Spinal cord (tissue), 10 donors: ENCODE results near the gene TMEM151A. TPM values are rescaled to one million over a fixed set of nuclear protein-coding genes. Genes with fewer than 3 reads are reported as not detected.

Experiments
- DNase-seq, 6 donors: peaks; one replicate each; pipeline versions ENCODE4 v3.0.0 to v3.0.0-alpha.2; 2013 to 2015; ENCODE audit warnings: low spot score in 6 of 6, low read depth in 4 of 6
- H3K27ac ChIP-seq: one replicate; pipeline ENCODE4 v1.5.1; 2013; ENCODE audit warnings: low read depth, low read length, control low read depth
- H3K27me3 ChIP-seq: one replicate; pipeline ENCODE4 v1.6.1; 2013; ENCODE audit warnings: low read length; ENCODE audit not compliant: control insufficient read depth, insufficient read depth
- H3K36me3 ChIP-seq: one replicate; pipeline ENCODE4 v1.6.1; 2013; ENCODE audit warnings: low read length; ENCODE audit not compliant: control insufficient read depth, insufficient read depth
- H3K4me1 ChIP-seq: one replicate; pipeline ENCODE4 v1.6.1; 2013; ENCODE audit warnings: low read length; ENCODE audit not compliant: control insufficient read depth, insufficient read depth
- H3K4me3 ChIP-seq: one replicate; pipeline ENCODE4 v1.5.1; 2013; ENCODE audit warnings: low read depth, low read length, control low read depth
- H3K9me3 ChIP-seq: one replicate; pipeline ENCODE4 v1.6.1; 2013; ENCODE audit warnings: low read length; ENCODE audit not compliant: control insufficient read depth, insufficient read depth
- WGBS: methylation state at CpG from one replicate; pipeline ENCODE4 v1.1.5; 2013; ENCODE audit warnings: missing lambda C conversion rate; ENCODE audit not compliant: insufficient coverage; 5-methylcytosine and 5-hydroxymethylcytosine counted together
- polyA plus RNA-seq, 2 donors: library from polyadenylated mRNA; unstranded; fragments of 120-200 nt; gene quantifications; one replicate each; pipeline ENCODE4 v1.2.1, GENCODE V29; 2013; ENCODE audit not compliant: insufficient read length in 2 of 2
- total RNA-seq, 2 donors: library from RNA; depleted of rRNA in 1 of 2; stranded (reverse); fragments of 120-200 nt in 1 of 2; fragments of >200 nt in 1 of 2; gene quantifications; one replicate each; pipeline versions ENCODE4 v1.2.3 to v1.2.4, GENCODE V29; 2013 to 2014
- donor health status: healthy.

TMEM151A gene
- total and polyA plus RNA-seq, 4 donors, result 8.0 to 52.0 (median 34.6) TPM

DNA sequence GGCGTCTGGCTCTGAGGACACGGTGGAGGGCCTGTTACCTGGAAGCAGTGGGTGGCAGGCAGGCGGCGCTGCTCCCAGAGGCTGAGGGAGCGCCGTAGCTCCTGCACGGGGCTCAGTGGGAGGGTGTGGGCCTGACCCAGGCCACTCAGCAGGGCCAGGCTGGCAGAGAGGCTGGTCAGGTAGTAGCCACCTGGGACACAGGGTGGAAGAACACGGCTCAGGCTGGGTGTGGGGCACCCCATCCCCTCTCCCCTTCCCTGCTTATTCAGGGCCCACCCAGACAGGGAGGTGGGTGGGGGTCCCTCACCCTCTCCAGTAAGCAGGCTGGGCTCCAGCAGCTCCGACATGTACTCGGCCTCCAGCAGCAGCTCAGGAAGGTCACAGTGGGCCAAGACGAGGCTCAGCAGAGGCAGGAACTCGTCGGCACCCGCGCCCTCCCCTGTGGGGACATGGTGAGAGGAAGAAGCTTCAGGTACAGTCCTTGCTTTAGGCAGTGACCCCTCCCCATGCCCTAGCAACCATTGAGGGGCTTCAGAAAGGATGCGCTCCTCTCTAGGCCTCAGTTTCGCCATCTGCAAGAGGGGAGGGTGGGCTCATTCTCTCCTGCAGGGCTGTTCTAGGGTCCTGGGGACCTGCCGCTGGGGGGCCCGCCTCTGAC is 41.7 kb downstream of the TMEM151A start:
- Histone ChIP-seq H3K27ac (no peak overlapping the region), H3K4me3 (no peak overlapping the region), H3K27me3 (no peaks in the 10 kb centered on the region), H3K36me3 (peaks cover 53% of the 10 kb centered on the region), H3K4me1 (peaks cover 38% of the 10 kb centered on the region), H3K9me3 (no peaks in the 10 kb centered on the region)
- WGBS, result 89% methylated on average over 14 of the region's 19 CpGs
- no peak for DNase-seq

DNA sequence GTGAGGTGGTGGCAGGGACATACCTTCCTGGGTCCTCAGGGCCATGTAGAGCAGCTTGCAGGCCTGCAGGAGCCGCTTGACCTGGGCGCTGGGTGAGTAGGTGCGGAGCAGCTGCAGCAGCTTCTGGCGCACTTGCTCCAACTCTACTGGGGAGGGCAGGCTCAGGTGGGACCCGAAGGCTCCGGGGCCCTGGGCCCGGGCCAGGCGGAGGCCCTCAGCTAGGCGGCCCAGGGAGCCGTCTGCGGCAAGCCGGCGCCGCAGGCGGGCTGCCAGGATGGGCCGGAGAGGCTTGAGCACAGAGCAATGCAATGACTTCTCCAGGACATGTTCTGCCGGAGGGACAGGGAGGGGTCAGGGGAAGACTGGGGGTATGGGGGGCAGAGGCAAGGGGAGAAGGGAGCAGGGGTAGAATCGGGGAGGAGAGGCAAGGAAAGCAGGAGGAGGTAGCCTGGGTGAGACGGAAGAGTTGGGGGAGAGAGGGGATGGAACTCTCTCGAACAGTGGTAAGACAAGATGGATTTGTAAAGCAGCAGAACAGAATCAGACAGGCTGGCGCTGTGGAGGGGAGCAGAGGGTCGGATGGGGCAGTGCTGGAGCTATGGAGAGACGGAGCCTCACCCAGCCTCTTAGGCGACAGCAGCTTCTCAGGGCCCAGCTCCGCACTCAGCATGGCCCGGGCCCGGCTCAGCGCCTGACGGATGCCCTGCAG is 42.4 kb downstream of the TMEM151A start:
- Histone ChIP-seq H3K36me3 (peaks cover 60% of the 10 kb centered on the region), H3K4me1 (peaks cover 33% of the 10 kb centered on the region), H3K27me3 (no peaks in the 10 kb centered on the region), H3K27ac (no peak overlapping the region), H3K9me3 (no peaks in the 10 kb centered on the region), H3K4me3 (no peak overlapping the region)
- WGBS, result 76% methylated on average over 29 of the region's 29 CpGs
- DNase-seq, result no peak

DNA sequence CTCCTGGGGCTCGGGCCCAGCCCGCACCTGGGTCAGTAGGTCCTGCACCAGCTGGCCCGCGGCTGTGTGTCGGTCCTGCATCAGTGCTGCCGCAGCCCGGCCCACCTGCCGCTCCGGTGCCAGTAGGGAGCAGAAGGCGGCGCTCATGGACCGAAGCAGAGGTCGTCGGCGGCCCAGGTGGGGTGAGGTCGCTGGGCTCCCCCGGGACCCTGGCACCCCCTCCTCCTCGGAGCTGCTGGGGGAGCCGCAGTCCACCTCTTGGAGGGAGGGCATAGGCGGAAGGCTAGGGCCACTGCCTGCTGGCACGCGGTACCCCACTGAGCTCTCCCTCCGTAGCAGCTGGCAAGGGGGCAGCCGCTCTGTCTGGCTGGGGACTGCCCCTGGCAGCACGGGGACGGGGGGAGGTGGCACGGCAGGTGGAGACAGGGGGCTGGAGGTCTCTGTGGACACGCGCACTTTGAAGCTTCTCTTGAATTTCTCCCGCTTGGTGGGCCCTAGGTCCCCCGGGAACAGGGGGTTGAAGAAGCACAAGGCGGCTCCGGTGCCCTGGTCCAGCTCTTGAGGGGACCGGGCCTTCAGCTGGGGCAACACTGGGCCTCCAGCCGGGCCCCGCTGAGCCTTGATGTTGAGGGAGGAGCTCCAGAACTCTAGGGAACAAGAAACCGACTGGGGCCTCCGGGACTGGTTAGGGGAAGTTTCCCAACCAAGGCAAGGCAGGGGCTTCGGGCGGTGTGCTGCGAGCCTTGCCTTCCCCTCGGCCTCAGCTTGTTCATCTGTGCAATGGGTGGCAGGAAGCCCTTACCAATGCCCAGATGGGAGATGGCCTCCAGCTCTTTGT is 43.1 kb downstream of the TMEM151A start:
- peaks cover 67% of the 10 kb centered on the region for H3K36me3 ChIP-seq
- peaks cover 33% of the 10 kb centered on the region for H3K4me1 ChIP-seq
- no peak overlapping the region for H3K27ac ChIP-seq
- DNase-seq, result no peak
- H3K4me3 ChIP-seq, result no peak overlapping the region
- H3K27me3 ChIP-seq, result no peaks in the 10 kb centered on the region
- no peaks in the 10 kb centered on the region for H3K9me3 ChIP-seq
- 64% methylated on average over 41 of the region's 42 CpGs for WGBS

DNA sequence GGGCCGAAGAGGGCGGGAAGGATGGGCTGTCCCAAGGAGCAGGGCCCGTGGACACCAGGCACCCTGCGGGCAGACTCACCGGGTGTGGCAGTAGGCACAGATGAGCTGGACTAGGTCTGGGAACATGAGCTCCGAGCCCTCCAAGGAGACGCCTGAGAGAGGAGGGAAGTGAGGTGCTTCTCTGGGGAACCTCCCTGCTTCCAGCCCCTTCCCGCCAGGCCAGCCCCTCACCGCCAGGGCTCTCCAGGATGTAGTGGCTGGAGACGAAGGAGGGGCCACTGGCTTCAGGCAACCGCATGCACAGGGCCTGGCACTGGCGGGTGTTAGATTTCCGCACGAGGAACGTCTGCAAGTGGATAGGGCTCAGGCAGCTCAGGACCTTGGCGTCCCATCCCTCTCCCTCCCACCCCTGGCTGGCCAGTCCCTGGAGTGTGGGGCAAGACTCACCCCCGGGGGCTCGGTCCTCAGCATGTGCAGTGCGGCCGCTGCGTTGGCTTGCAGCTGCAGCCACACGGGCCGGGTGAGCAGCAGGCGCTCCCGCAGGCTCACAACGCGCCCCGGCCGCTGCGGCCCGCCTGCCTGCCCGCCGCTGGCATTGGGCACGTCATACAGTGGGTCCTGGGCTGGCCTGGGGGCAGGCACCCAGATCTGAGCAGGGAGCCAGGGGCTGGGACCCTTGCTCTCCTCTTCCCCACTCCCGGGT is 44.0 kb downstream of the TMEM151A start:
- WGBS, result 17% methylated on average over 35 of the region's 35 CpGs
- Histone ChIP-seq H3K27ac (peak overlapping the region; percentile 54), H3K4me1 (peaks cover 33% of the 10 kb centered on the region)

GRCh38 chr11:66336234-66337102 is 44.8 kb downstream of the TMEM151A start, which contains the start of gene RIN1:
Gene RIN1, minus strand, starts transcription at chr11:66336434. Its CDS starts 32 bp downstream, at chr11:66336402.
- Histone ChIP-seq H3K4me3 (peak within 1 kb of the TSS; percentile 48), H3K4me1 (peaks cover 33% of the 10 kb centered on the region), H3K9me3 (no peaks in the 10 kb centered on the region), H3K27ac (peak within 1 kb of the TSS; percentile 54), H3K36me3 (peaks cover 84% of the 10 kb centered on the region), H3K27me3 (no peaks in the 10 kb centered on the region)
- 10% methylated on average over 22 of the region's 22 CpGs for WGBS
- peak in 2 of 6 donors; percentile 73 to 83 for DNase-seq

More for the DNA sequence above, 44.0 kb downstream of the TMEM151A start:
- Histone ChIP-seq H3K27me3 (no peaks in the 10 kb centered on the region), H3K4me3 (peak overlapping the region; percentile 48), H3K36me3 (peaks cover 76% of the 10 kb centered on the region), H3K9me3 (no peaks in the 10 kb centered on the region)
- DNase-seq, result no peak

GRCh38 chr11:66337103-66337899 is 45.6 kb downstream of the TMEM151A start:
- peaks cover 86% of the 10 kb centered on the region for H3K36me3 ChIP-seq
- no peak overlapping the region for H3K27ac ChIP-seq
- no peak overlapping the region for H3K4me3 ChIP-seq
- no peaks in the 10 kb centered on the region for H3K9me3 ChIP-seq
- H3K27me3 ChIP-seq, result no peaks in the 10 kb centered on the region
- 57% methylated on average over 11 of the region's 18 CpGs for WGBS
- H3K4me1 ChIP-seq, result peaks cover 33% of the 10 kb centered on the region
- no peak for DNase-seq

DNA sequence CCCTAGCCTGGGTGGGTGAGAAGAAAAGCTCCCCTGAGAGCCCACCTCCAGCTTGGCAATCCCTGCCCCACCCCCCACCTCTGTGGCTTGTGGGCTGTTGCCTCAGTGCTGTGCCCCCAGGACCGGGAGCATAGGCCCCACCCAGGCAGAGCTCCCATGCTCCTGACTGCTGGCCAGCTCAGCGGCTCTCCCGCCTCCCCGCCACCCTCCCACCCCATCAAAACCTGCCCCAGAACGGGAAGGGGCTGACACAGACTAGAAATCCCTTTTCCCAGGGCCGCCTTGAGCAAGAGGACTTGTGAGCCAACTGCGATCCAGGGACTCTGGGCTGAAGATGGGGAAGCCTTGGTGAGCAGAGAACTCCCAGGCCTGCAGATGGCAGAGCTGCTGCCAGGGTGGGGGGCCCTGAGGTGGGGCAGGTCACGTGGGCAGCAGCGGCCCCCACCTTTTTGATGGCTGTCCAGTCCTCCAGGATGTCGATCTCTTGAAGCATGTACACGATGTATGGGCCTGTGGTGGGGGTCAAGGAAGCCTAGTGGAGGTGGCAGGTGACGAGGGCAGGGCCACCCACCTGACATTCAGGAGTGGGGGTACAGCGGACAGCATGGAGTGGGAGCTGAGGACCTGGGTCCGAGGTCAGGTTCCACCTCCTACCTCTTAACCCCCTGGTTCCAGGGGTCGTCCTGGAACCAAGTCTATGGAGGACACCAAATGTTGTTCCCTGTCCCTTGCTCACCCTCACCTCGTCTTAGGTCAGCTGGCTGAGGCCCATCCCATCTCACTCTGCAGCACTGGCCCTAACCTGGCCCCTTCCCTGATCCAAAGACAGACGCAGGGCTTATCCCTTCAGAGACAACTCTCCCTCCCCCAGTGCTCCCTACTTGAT is 46.8 kb downstream of the TMEM151A start:
- no peaks in the 10 kb centered on the region for H3K27me3 ChIP-seq
- H3K9me3 ChIP-seq, result no peaks in the 10 kb centered on the region
- no peak for DNase-seq
- H3K27ac ChIP-seq, result no peak overlapping the region
- 84% methylated on average over 13 of the region's 17 CpGs for WGBS
- H3K4me1 ChIP-seq, result peaks cover 33% of the 10 kb centered on the region
- H3K36me3 ChIP-seq, result peaks cover 76% of the 10 kb centered on the region
- no peak overlapping the region for H3K4me3 ChIP-seq
